Vagina (tissue), 2 donors: ENCODE results near the gene MDK. TPM values are rescaled to one million over a fixed set of nuclear protein-coding genes. Genes with fewer than 3 reads are reported as not detected.
A peak's percentile ranks its signal among the peaks of the same experiment; 100 is the strongest.

Experiments
- DNase-seq, 2 donors: peaks; one replicate each; pipeline ENCODE4 v3.0.0-alpha.2; 2017; ENCODE audit errors: extremely low spot score in 2 of 2
- H3K27ac ChIP-seq: fragments of 200-600 bp; sonication (generic); one replicate; pipeline ENCODE4 v1.5.1; 2019
- H3K27me3 ChIP-seq: fragments of 200-600 bp; sonication (generic); one replicate; pipeline ENCODE4 v1.5.1; 2019
- H3K36me3 ChIP-seq, 2 donors: fragments of 200-600 bp; sonication (generic); one replicate each; pipeline ENCODE4 v1.5.1; 2017 to 2019
- H3K4me1 ChIP-seq: fragments of 200-600 bp; sonication (generic); one replicate; pipeline ENCODE4 v1.5.1; 2019
- H3K4me3 ChIP-seq, 2 donors: fragments of 200-600 bp; sonication (generic); 1 replicate in 1 of 2; 2 replicates in 1 of 2; pipeline ENCODE4 v1.5.1; 2016 to 2019
- H3K9me3 ChIP-seq: fragments of 200-600 bp; sonication (generic); one replicate; pipeline ENCODE4 v1.5.1; 2019
- POLR2A ChIP-seq, 2 donors: fragments of 450-650 bp; IDR thresholded peaks; one replicate each; pipeline ENCODE4 v1.6.1; 2017; ENCODE audit warnings: antibody characterized with exemption in 2 of 2, mild to moderate bottlenecking in 2 of 2, moderate library complexity in 2 of 2
- POLR2AphosphoS5 ChIP-seq, 2 donors: sonication (generic); formaldehyde crosslinking; IDR thresholded peaks; one replicate each; pipeline ENCODE4 v1.9.0; 2017; ENCODE audit warnings: antibody characterized with exemption in 2 of 2, mild to moderate bottlenecking in 2 of 2, low read depth in 1 of 2; ENCODE audit not compliant: insufficient read depth in 1 of 2
- intact Hi-C: fragments of 100-400 bp; cut with DNase I; formaldehyde crosslinking; loops from one replicate; pipeline ENCODE4 v1.15.1; 2023
- total RNA-seq: library from RNA; depleted of rRNA; stranded (reverse); fragments of >200 nt; gene quantifications from one replicate; pipeline ENCODE4 v1.2.3, GENCODE V29; 2016
- TF ChIP-seq, protein P1 (sequence below), 3 experiments: fragments of 450-650 bp in 2 of 3; fragments of 200-600 bp in 1 of 3; sonication (generic) in 1 of 3; IDR thresholded peaks; one replicate each; pipeline ENCODE4 v1.5.1; 2017 to 2019; ENCODE audit warnings: antibody characterized with exemption in 3 of 3, mild to moderate bottlenecking in 2 of 3, moderate library complexity in 2 of 3

MDK gene
- total RNA-seq, 1 donor from 2014 or later, result 142 TPM

GRCh38 chr11:46345131-46345597, 36.3 kb upstream of the MDK start:
- TF ChIP-seq, protein P1, sequence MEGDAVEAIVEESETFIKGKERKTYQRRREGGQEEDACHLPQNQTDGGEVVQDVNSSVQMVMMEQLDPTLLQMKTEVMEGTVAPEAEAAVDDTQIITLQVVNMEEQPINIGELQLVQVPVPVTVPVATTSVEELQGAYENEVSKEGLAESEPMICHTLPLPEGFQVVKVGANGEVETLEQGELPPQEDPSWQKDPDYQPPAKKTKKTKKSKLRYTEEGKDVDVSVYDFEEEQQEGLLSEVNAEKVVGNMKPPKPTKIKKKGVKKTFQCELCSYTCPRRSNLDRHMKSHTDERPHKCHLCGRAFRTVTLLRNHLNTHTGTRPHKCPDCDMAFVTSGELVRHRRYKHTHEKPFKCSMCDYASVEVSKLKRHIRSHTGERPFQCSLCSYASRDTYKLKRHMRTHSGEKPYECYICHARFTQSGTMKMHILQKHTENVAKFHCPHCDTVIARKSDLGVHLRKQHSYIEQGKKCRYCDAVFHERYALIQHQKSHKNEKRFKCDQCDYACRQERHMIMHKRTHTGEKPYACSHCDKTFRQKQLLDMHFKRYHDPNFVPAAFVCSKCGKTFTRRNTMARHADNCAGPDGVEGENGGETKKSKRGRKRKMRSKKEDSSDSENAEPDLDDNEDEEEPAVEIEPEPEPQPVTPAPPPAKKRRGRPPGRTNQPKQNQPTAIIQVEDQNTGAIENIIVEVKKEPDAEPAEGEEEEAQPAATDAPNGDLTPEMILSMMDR (IDR thresholded peaks at IDR 0.05), result no peak
- peak in 1 of 2 donors; percentile 40 for TF ChIP-seq POLR2AphosphoS5 (IDR thresholded peaks at IDR 0.05; ENCODE audit: insufficient read depth in 1 of 2, low read depth in 1 of 2)
- no peaks in the 10 kb centered on the region for H3K36me3 ChIP-seq
- peak overlapping the region; percentile 38 to 43 for H3K4me3 ChIP-seq
- no peak for DNase-seq
- H3K27ac ChIP-seq, result peak overlapping the region; percentile 31
- H3K4me1 ChIP-seq, result peaks cover 47% of the 10 kb centered on the region
- no peaks in the 10 kb centered on the region for H3K27me3 ChIP-seq
- intact Hi-C loops, result no loop called here
- no peaks in the 10 kb centered on the region for H3K9me3 ChIP-seq

- TF ChIP-seq POLR2AphosphoS5 (IDR thresholded peaks at IDR 0.05; ENCODE audit: insufficient read depth in 1 of 2, low read depth in 1 of 2), result no peak
- TF ChIP-seq POLR2A (IDR thresholded peaks at IDR 0.05), result no peak
- TF ChIP-seq, protein P1 (IDR thresholded peaks at IDR 0.05), result no peak
- Histone ChIP-seq H3K36me3 (no peaks in the 10 kb centered on the region), H3K9me3 (no peaks in the 10 kb centered on the region), H3K27me3 (no peaks in the 10 kb centered on the region), H3K4me3 (peak overlapping the region; percentile 38 to 43), H3K4me1 (peaks cover 56% of the 10 kb centered on the region), H3K27ac (peak overlapping the region; percentile 31)
- intact Hi-C loops, result no loop called here
- DNase-seq, result no peak
These were observed 35.5 kb upstream of the MDK start for GRCh38 chr11:46345881-46346484.

DNA sequence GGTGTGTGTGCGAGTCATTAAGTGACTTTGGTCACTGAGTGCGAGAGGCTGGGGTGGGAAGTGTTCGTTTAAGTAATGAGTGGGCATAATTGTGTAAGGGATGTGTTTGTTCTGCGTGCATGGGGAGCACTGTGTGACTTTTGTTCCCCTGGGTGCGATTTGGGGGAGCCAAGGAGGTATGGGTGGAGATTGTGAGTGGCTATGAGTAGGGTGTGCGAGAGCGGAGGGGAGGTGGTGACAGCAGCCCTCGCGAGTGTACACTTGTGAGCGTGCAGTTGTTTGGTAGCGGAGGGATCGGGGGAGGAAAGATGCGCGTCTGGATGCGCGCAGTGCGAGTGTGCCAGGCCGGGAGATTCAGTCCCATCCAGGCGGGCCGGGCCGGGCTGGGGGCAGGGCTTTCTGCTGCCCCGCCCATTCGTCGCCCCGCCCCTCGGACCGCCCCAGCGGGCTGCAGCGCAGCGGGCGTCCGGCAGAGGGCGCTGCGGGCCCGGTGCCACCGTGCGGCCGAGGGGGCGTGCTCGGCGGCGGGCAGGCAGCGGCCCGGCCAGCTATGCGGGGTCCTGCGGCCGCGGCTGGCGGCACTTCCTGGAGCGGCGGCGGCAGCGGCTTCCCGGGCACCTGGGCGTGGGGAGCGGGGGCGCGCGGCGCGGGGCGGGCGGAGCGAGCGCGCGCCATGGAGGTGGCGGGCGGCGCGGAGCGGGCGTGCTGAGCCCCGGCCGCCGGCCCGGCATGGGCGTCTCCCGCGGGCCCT, 34.4 kb upstream of the MDK start, which contains the start of gene DGKZ:
DGKZ (plus strand) TSS at position 578 of the 751 bp plus-strand sequence. CDS start 197 bp downstream, outside the sequence.
- Histone ChIP-seq H3K9me3 (no peaks in the 10 kb centered on the region), H3K27me3 (no peaks in the 10 kb centered on the region), H3K4me3 (peak within 1 kb of the TSS; percentile 75 to 92), H3K36me3 (no peaks in the 10 kb centered on the region), H3K27ac (peak within 1 kb of the TSS; percentile 76), H3K4me1 (peaks cover 60% of the 10 kb centered on the region)
- no peak for DNase-seq
- intact Hi-C loops, result no loop called here
- TF ChIP-seq POLR2A (IDR thresholded peaks at IDR 0.05) (no peak), POLR2AphosphoS5 (IDR thresholded peaks at IDR 0.05; ENCODE audit: insufficient read depth in 1 of 2, low read depth in 1 of 2) (peak in 1 of 2 donors; percentile 56)
- TF ChIP-seq, protein P1 (IDR thresholded peaks at IDR 0.05), result peak; percentile 55 to 60 (median 57)

DNA sequence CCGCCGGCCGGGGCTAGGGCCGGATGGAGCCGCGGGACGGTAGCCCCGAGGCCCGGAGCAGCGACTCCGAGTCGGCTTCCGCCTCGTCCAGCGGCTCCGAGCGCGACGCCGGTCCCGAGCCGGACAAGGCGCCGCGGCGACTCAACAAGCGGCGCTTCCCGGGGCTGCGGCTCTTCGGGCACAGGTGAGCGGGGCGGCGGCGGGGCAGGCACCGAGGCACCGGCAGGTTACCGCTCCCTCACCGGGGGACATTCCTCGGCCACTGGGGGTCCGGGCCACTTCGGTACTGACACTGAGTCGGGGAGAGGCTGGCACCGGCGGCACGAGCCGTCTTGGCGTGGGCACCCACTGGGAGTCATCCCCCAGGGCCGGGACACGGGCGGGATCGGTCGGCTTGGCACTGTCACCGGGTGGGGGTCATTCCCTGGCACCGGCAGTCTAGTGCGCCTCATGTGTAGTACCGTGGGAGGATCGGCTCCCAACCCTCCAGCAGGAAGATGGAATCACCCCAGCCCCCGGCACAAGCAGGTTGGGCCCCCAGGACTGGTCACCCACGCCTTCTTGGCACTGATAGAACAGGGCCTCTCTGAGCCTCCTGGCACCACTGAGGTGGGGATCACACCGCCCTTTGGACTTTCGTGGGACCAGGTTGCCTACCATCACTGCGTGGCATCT, 33.7 kb upstream of the MDK start:
- Histone ChIP-seq H3K9me3 (no peaks in the 10 kb centered on the region), H3K4me3 (peak overlapping the region; percentile 75 to 92), H3K36me3 (no peaks in the 10 kb centered on the region), H3K27me3 (no peaks in the 10 kb centered on the region), H3K27ac (peak overlapping the region; percentile 76), H3K4me1 (peaks cover 63% of the 10 kb centered on the region)
- DNase-seq, result no peak
- TF ChIP-seq, protein P1 (IDR thresholded peaks at IDR 0.05), result peak in 1 of 3 experiments; percentile 9
- no peak for TF ChIP-seq POLR2AphosphoS5 (IDR thresholded peaks at IDR 0.05; ENCODE audit: insufficient read depth in 1 of 2, low read depth in 1 of 2)
- intact Hi-C loops, result no loop called here
